Measurements from ENCODE around the gene TPSD1. TPM values are rescaled to one million over a fixed set of nuclear protein-coding genes. Genes with fewer than 3 reads are reported as not detected.

Gene TPSD1
- total and polyA plus RNA-seq, 2 experiments from 2014 or later = 0.17 TPM; not detected in 1

DNA sequence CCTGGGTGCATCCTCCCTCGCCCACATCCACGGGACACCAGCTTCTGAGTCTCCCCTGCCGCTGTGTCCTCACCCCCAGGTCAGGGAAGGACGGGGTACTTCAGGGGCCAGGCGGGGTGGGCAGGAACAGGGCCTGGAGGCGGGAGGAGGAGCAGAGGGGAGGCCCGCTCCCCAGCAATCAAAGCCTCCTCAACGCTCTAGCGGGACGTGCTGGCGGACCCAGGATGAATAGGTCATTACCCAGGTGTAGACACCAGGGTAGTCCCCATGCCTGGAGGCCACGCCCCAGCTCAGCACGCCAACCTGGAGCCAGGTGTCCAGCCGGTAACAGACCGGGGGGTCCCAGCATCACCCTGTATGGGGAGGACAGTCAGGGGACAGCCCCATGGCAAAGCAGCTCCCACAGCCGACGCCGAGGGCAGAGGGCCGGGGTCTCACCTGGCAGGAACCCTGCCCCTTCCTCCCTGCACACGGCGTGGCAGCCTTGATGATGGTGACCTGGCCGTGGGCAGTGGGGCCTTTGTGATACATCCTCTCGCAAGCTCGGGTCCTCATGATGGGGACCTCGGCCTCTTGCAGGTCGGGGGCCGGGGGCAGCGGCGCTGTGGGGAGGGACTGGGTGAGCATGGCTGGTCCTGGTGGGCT, 24.2 kb downstream of the TPSD1 start (continued):
- no peak for TF ChIP-seq EZH2phosphoT487 (IDR thresholded peaks at IDR 0.05; ENCODE audit: unreplicated experiment)
- TF ChIP-seq STAT1 (IDR thresholded peaks at IDR 0.05; ENCODE audit: unreplicated experiment) = no peak
- TF ChIP-seq, protein P1, sequence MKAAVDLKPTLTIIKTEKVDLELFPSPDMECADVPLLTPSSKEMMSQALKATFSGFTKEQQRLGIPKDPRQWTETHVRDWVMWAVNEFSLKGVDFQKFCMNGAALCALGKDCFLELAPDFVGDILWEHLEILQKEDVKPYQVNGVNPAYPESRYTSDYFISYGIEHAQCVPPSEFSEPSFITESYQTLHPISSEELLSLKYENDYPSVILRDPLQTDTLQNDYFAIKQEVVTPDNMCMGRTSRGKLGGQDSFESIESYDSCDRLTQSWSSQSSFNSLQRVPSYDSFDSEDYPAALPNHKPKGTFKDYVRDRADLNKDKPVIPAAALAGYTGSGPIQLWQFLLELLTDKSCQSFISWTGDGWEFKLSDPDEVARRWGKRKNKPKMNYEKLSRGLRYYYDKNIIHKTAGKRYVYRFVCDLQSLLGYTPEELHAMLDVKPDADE (IDR thresholded peaks at IDR 0.05) = no peak
- TF ChIP-seq NANOG (IDR thresholded peaks at IDR 0.05; ENCODE audit: borderline replicate concordance) = no peak
- no peak for TF ChIP-seq ZNF331 (CRISPR knock-in tag; IDR thresholded peaks at IDR 0.05; ENCODE audit: low read depth)
- TF ChIP-seq EZH2 (IDR thresholded peaks at IDR 0.05; ENCODE audit: low read depth, unreplicated experiment) = no peak
- TF ChIP-seq JUNB (IDR thresholded peaks at IDR 0.05; ENCODE audit: unreplicated experiment) = no peak
- TF ChIP-seq, protein P2, sequence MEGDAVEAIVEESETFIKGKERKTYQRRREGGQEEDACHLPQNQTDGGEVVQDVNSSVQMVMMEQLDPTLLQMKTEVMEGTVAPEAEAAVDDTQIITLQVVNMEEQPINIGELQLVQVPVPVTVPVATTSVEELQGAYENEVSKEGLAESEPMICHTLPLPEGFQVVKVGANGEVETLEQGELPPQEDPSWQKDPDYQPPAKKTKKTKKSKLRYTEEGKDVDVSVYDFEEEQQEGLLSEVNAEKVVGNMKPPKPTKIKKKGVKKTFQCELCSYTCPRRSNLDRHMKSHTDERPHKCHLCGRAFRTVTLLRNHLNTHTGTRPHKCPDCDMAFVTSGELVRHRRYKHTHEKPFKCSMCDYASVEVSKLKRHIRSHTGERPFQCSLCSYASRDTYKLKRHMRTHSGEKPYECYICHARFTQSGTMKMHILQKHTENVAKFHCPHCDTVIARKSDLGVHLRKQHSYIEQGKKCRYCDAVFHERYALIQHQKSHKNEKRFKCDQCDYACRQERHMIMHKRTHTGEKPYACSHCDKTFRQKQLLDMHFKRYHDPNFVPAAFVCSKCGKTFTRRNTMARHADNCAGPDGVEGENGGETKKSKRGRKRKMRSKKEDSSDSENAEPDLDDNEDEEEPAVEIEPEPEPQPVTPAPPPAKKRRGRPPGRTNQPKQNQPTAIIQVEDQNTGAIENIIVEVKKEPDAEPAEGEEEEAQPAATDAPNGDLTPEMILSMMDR (conservative IDR thresholded peaks at IDR 0.05; ENCODE audit: low read depth in 2 of 2) = no peak
- no peak for TF ChIP-seq POLR2AphosphoS5 (IDR thresholded peaks at IDR 0.05; ENCODE audit: low read depth)

DNA sequence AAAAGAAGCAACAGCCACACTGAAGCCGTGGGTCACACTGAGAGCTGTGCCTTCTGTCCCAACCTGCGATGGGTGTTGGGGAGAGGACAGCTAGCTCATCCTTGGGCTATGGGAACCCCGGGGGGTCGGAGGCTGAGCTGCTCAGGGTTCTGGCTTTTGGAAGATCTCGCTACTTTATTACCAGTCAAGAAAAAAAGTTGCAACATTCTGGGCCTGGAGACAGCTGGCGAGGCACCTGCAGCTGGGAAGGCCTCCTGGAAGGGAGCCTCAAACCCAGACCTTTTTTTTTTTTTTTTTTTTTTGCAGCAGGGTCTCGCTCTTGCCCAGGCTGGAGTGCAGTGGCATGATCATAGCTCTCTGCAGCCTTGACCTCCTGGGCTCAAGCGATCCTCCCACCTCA, 24.9 kb downstream of the TPSD1 start:
- Mint-ChIP-seq H3K4me1 (peaks cover 10% of the 10 kb centered on the region), H3K4me3 (no peak overlapping the region), H3K9me3 (no peaks in the 10 kb centered on the region), H3K27me3 (ENCODE audit: insufficient read depth, low read depth, poor library complexity) (peaks cover 14% of the 10 kb centered on the region), H3K36me3 (ENCODE audit: low read depth) (no peaks in the 10 kb centered on the region), H3K27ac (no peak overlapping the region)
- Histone ChIP-seq H3K27ac (ENCODE audit: low read depth) (no peak overlapping the region), H3F3A (replicated peaks; ENCODE audit: low read depth) (no peaks in the 10 kb centered on the region), H3K27me3 (ENCODE audit: insufficient read depth) (no peaks in the 10 kb centered on the region), H3K4me2 (no peak overlapping the region), H3K4me1 (ENCODE audit: insufficient read depth) (peaks cover 13% of the 10 kb centered on the region; the same call in 1 of the 2 replicates), H3K4me3 (no peak overlapping the region), H4K20me1 (replicated peaks; ENCODE audit: insufficient read depth) (no peaks in the 10 kb centered on the region), H3K9me2 (ENCODE audit: insufficient read depth) (no peaks in the 10 kb centered on the region), H3K79me2 (replicated peaks; ENCODE audit: insufficient read depth) (no peaks in the 10 kb centered on the region), H3K36me3 (ENCODE audit: insufficient read depth) (no peaks in the 10 kb centered on the region), H2AFZ (no peak overlapping the region)
- no peak for DNase-seq (ENCODE audit: low spot score)
- TF ChIP-seq EZH2phosphoT487 (IDR thresholded peaks at IDR 0.05; ENCODE audit: unreplicated experiment) = no peak
- TF ChIP-seq NANOG (IDR thresholded peaks at IDR 0.05; ENCODE audit: borderline replicate concordance) = no peak
- TF ChIP-seq JUNB (IDR thresholded peaks at IDR 0.05; ENCODE audit: unreplicated experiment) = no peak
- TF ChIP-seq, protein P2 (conservative IDR thresholded peaks at IDR 0.05; ENCODE audit: low read depth in 2 of 2) = no peak
- TF ChIP-seq POLR2AphosphoS5 (IDR thresholded peaks at IDR 0.05; ENCODE audit: low read depth) = no peak
- no peak for TF ChIP-seq EZH2 (IDR thresholded peaks at IDR 0.05; ENCODE audit: low read depth, unreplicated experiment)
- TF ChIP-seq ZNF331 (CRISPR knock-in tag; IDR thresholded peaks at IDR 0.05; ENCODE audit: low read depth) = no peak
- ATAC-seq = no peak
